ENCODE data around the gene CDH12. TPM values are rescaled to one million over a fixed set of nuclear protein-coding genes. Genes with fewer than 3 reads are reported as not detected.

CDH12 gene
- total and polyA plus RNA-seq, 4 donors: 0.02 to 3.7 (median 0.31) TPM; not detected in 1

- Histone ChIP-seq H3K9ac (ENCODE audit: insufficient read depth in 1 of 2, low read length in 2 of 2) (no peak overlapping the region), H3K27me3 (ENCODE audit: control insufficient read depth in 3 of 3, insufficient read depth in 3 of 3, low read length in 2 of 3) (no peaks in the 10 kb centered on the region), H3K36me3 (ENCODE audit: control insufficient read depth in 4 of 4, insufficient read depth in 4 of 4, low read length in 4 of 4) (no peaks in the 10 kb centered on the region), H3K4me1 (ENCODE audit: control insufficient read depth in 5 of 5, insufficient read depth in 5 of 5, low read length in 5 of 5) (no peaks in the 10 kb centered on the region), H3K27ac (ENCODE audit: low read depth in 1 of 2, low read length in 1 of 2) (no peak overlapping the region), H3K4me3 (no peak overlapping the region), H3K9me3 (ENCODE audit: control insufficient read depth in 4 of 4, insufficient read depth in 3 of 4, low read length in 3 of 4) (peaks cover 0 to 5% (median 0%) of the 10 kb centered on the region in 4 donors)
- TF ChIP-seq CTCF (IDR thresholded peaks at IDR 0.05; ENCODE audit: control extremely low read depth, extremely low read depth): no peak
- ATAC-seq (ENCODE audit: insufficient read depth, low FRiP score) (no peak), DNase-seq (no peak)
- WGBS, 2 donors: 85 to 86% methylated on average over 8 of the region's 8 CpGs
These were observed 46.2 kb upstream of the CDH12 start for GRCh38 chr5:22899341-22899740.

GRCh38 chr5:22896152-22896551 is 43.0 kb upstream of the CDH12 start:
- no peak for TF ChIP-seq CTCF (IDR thresholded peaks at IDR 0.05; ENCODE audit: control extremely low read depth, extremely low read depth)
- no peak overlapping the region for H3K4me3 ChIP-seq
- no peak for ATAC-seq (ENCODE audit: insufficient read depth, low FRiP score)
- no peaks in the 10 kb centered on the region for H3K27me3 ChIP-seq (ENCODE audit: control insufficient read depth in 3 of 3, insufficient read depth in 3 of 3, low read length in 2 of 3)
- no peak overlapping the region for H3K9ac ChIP-seq (ENCODE audit: insufficient read depth in 1 of 2, low read length in 2 of 2)
- WGBS, 2 donors: 55 to 64% methylated on average over 5 of the region's 5 CpGs
- no peaks in the 10 kb centered on the region for H3K4me1 ChIP-seq (ENCODE audit: control insufficient read depth in 5 of 5, insufficient read depth in 5 of 5, low read length in 5 of 5)
- no peak overlapping the region for H3K27ac ChIP-seq (ENCODE audit: low read depth in 1 of 2, low read length in 1 of 2)
- no peaks in the 10 kb centered on the region for H3K36me3 ChIP-seq (ENCODE audit: control insufficient read depth in 4 of 4, insufficient read depth in 4 of 4, low read length in 4 of 4)
- DNase-seq: no peak
- H3K9me3 ChIP-seq (ENCODE audit: control insufficient read depth in 4 of 4, insufficient read depth in 3 of 4, low read length in 3 of 4): peaks cover 0 to 4% (median 0%) of the 10 kb centered on the region in 4 donors

GRCh38 chr5:22892441-22892840 is 39.3 kb upstream of the CDH12 start:
- TF ChIP-seq CTCF (IDR thresholded peaks at IDR 0.05; ENCODE audit: control extremely low read depth, extremely low read depth): no peak
- Histone ChIP-seq H3K4me3 (no peak overlapping the region), H3K9ac (ENCODE audit: insufficient read depth in 1 of 2, low read length in 2 of 2) (no peak overlapping the region), H3K36me3 (ENCODE audit: control insufficient read depth in 4 of 4, insufficient read depth in 4 of 4, low read length in 4 of 4) (no peaks in the 10 kb centered on the region), H3K27me3 (ENCODE audit: control insufficient read depth in 3 of 3, insufficient read depth in 3 of 3, low read length in 2 of 3) (no peaks in the 10 kb centered on the region), H3K27ac (ENCODE audit: low read depth in 1 of 2, low read length in 1 of 2) (no peak overlapping the region), H3K9me3 (ENCODE audit: control insufficient read depth in 4 of 4, insufficient read depth in 3 of 4, low read length in 3 of 4) (no peaks in the 10 kb centered on the region), H3K4me1 (ENCODE audit: control insufficient read depth in 5 of 5, insufficient read depth in 5 of 5, low read length in 5 of 5) (no peaks in the 10 kb centered on the region)
- no peak for DNase-seq
- ATAC-seq (ENCODE audit: insufficient read depth, low FRiP score): no peak
- WGBS, 2 donors: 71 to 83% methylated on average over 4 of the region's 4 CpGs

GRCh38 chr5:22889720-22890119 is 36.6 kb upstream of the CDH12 start:
- WGBS, 2 donors: 78% methylated on average over 2 of the region's 2 CpGs
- no peaks in the 10 kb centered on the region for H3K36me3 ChIP-seq (ENCODE audit: control insufficient read depth in 4 of 4, insufficient read depth in 4 of 4, low read length in 4 of 4)
- H3K4me3 ChIP-seq: no peak overlapping the region
- no peak overlapping the region for H3K9ac ChIP-seq (ENCODE audit: insufficient read depth in 1 of 2, low read length in 2 of 2)
- no peak for TF ChIP-seq CTCF (IDR thresholded peaks at IDR 0.05; ENCODE audit: control extremely low read depth, extremely low read depth)
- H3K27ac ChIP-seq (ENCODE audit: low read depth in 1 of 2, low read length in 1 of 2): no peak overlapping the region
- no peaks in the 10 kb centered on the region for H3K4me1 ChIP-seq (ENCODE audit: control insufficient read depth in 5 of 5, insufficient read depth in 5 of 5, low read length in 5 of 5)
- DNase-seq (peak in 2 of 3 donors; percentile 6 to 9), ATAC-seq (ENCODE audit: insufficient read depth, low FRiP score) (no peak)
- no peaks in the 10 kb centered on the region for H3K27me3 ChIP-seq (ENCODE audit: control insufficient read depth in 3 of 3, insufficient read depth in 3 of 3, low read length in 2 of 3)
- H3K9me3 ChIP-seq (ENCODE audit: control insufficient read depth in 4 of 4, insufficient read depth in 3 of 4, low read length in 3 of 4): no peaks in the 10 kb centered on the region

Measured in lung (tissue), 12 donors.